ENCODE measurements around the gene ST7.
"Not testable (repeated sequence)": the region's sequence is repeated elsewhere in the genome, so short reads cannot be mapped to it uniquely, and the experiment has no call there.

ST7 gene

GRCh38 chr7:116950889-116951351 is 2.4 kb upstream of the ST7 start:
- DNase-seq (ENCODE audit: low read depth, low spot score): no peak

GRCh38 chr7:116951366-116952292 is 1.7 kb upstream of the ST7 start:
- no peak for DNase-seq (ENCODE audit: low read depth, low spot score)

DNA sequence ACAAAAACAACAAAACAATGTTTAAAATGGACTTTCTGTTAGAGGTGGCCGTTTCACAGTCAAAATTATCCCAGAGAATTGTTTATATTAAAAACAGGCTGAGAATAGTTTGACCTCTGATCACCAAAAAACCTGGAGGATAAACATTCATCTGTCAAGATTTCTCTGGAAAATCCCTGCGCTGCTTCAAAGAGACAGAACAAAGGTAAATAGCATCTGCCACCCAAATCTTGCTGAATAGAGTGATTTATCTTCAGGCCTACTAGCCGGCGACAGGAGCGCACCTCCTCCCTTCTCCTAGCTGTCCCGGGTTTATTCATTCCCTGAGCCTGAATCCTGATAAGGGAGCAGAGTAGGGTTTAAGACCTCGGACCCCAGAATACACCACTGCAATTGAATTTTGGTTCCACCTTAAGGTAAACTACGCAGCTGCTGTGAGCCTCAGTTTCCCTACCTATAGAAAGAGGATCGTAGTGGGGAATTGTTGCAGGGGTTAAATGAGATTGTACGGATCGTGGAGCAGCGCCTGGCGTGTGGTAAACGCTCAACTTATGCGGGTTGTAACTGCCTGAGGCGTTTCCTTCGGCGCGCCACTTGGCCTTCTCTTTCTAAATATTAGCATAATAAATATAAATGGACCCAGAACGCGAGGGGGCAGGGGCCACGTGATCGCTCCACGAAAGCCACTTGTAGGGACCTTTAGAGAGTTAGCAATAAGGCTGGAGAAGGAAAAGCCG is 498 bp upstream of the ST7 start:
- DNase-seq (ENCODE audit: low read depth, low spot score): no peak

GRCh38 chr7:116953906-116954838 is 871 bp downstream of the ST7 start:
- DNase-seq (ENCODE audit: low read depth, low spot score): peak; percentile 57

DNA sequence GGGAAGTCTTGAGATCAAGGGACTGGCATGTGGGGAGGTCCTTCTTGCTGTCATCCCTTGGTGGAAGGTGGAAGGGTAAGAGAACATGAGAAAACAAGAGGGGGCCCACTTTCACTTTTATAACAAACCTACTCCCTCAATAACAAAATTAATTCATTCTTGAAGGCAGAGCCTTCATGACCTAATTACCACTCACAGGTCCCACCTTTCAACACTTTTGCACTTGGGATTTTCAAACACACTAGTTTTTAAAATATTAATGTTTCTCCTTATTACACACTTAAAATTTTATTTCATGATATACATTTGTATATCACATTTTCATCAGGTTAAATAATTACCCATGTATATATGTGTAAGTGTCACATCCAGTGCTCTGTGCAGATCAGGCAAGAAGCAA is 2.0 kb downstream of the ST7 start:
- DNase-seq (ENCODE audit: low read depth, low spot score): no peak

GRCh38 chr7:116955801-116956476 is 2.6 kb downstream of the ST7 start:
- DNase-seq (ENCODE audit: low read depth, low spot score): no peak

GRCh38 chr7:116956477-116956804 is 3.1 kb downstream of the ST7 start:
- no peak for DNase-seq (ENCODE audit: low read depth, low spot score)

DNA sequence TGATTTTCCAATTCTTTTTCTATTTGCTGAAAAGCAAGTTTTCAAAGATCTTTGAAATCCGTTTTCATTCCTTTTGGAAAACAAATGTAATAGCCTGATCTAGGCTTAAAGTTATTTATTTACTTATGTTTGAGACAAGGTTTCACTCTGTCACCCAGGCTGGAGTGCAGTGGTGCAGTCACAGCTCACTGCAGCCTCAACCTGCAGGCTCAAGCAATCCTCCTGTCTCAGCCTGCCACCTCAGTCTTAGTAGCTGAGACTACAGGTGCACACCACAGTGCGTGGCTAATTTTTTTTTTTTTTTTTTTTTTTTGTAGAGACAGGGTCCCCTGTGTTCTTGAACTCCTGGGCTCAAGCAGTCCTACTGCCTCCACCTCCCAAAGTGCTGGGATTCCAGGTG is 4.6 kb downstream of the ST7 start:
- no peak for DNase-seq (ENCODE audit: low read depth, low spot score)

- DNase-seq (ENCODE audit: low read depth, low spot score): not testable (repeated sequence)
Observed at GRCh38 chr7:116961966-116962673, 8.8 kb downstream of the ST7 start.

DNA sequence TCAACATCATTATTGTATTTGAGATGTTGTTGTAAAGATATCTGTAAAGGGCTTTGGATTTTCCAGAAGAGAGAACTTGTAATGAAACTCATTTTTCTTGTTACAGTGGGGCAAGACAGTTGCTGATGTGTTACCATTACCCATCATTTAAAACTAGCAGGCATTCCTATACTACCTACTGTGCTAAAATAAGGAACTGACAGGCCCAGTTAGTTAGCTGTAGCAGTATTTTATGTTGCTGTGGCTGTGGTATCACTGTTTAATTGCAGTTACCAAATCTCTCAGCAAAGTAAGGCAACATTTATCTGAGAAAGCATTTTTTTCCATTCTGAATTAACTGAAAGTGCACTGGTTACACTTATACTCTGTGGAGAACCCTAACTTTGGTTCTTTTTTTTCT is 9.9 kb downstream of the ST7 start:
- no peak for DNase-seq (ENCODE audit: low read depth, low spot score)

DNA sequence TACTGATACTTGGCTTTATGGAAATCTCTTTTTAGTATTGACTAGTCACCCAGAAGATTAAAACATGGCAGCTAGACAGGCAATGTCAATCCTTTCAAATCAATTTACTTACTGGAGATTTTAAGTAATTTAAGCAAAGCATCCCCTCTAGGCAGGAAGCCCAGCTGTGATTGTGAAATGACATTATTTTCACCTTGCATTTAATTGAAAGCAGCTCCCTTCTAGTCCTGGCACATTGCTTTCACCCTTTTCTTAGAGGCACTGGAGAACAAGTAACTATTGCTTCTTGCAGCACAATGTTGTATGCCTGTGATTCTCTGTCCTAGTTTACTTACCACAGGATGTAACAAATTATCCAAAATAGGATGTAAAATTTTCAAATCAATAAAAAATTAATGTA is 13.3 kb downstream of the ST7 start:
- no peak for DNase-seq (ENCODE audit: low read depth, low spot score)

DNA sequence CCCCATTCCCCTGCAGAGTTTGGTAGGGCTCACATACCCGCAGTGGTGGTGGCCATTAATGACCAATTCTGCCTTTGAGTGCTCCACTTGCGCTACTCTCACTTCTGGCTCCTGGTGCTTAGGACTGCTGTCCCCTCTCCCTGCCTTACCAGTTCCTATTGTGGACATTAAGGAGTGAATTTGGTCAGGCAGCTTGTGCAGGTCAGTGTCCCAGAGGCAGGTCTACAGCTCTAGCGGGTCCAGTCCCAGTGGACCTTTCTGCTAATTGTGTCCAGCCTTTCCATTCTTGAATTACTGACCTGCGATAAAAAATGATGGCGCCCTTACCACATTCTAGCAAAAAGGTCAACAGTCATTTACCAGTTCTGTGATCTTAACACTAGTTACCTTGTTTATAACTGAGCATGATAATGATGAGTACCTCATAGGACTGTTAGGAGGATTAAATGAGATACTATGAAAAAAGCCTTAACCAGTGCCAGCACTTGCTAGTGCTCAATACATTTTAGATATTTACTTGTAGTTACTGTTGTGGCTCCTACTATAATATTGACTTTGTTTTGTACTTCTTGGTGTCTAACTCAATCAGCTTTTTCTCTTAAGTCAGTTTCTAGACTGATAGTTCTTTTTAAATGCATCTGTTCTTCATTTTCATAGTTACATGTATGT is 14.1 kb downstream of the ST7 start:
- DNase-seq (ENCODE audit: low read depth, low spot score): no peak

GRCh38 chr7:116967983-116968382 is 14.7 kb downstream of the ST7 start:
- DNase-seq (ENCODE audit: low read depth, low spot score): no peak

GRCh38 chr7:116968631-116969030 is 15.3 kb downstream of the ST7 start:
- no peak for DNase-seq (ENCODE audit: low read depth, low spot score)

DNA sequence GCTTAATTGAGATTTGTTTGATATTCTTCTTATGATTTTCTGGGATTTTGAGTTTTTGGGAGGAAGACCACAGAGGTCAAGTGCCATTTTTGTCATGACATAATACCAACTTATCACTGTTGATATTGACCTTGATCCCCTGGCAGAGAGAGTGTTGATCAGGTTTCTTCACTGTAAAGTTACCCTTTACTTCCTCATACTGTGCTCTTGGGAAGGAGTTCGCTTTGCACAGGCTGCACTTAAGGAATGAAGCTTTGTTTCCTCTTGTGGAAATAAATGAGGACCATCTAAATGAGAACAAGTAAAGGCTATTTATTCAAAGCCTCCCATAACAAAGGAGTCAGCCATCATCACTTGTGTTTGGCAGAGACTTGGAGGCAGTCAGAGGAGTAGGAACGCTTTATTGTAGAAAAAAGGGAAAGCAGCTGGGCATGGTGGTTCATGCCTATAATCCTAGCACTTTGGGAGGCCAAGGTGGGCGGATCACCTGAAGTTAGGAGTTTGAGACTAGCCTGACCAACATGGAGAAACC is 16.1 kb downstream of the ST7 start:
- DNase-seq (ENCODE audit: low read depth, low spot score): no peak

- DNase-seq (ENCODE audit: low read depth, low spot score): no peak
Observed at GRCh38 chr7:116970238-116970910, 17.1 kb downstream of the ST7 start.

GRCh38 chr7:116971153-116971552 is 17.9 kb downstream of the ST7 start:
- DNase-seq (ENCODE audit: low read depth, low spot score): not testable (repeated sequence)

DNA sequence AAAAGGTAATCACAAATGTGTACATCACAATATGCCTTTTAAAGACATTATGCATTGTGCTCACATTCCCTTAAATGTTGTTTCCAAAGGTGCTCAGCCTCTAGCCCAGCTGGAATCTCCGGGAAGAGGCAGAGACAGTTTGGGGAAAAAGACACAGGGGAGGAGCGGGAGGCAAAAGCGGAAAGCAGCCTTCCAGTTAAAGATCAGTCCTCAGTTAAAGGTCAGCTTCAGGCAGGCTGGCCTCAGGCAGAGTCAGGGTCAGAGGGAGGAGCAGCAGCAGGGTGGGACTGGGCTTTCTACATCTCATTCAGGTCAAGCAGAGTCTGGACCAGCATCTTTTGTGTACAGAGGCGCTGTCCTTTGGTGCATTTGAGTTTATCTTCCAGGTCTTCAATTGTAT is 18.6 kb downstream of the ST7 start:
- no peak for DNase-seq (ENCODE audit: low read depth, low spot score)

DNA sequence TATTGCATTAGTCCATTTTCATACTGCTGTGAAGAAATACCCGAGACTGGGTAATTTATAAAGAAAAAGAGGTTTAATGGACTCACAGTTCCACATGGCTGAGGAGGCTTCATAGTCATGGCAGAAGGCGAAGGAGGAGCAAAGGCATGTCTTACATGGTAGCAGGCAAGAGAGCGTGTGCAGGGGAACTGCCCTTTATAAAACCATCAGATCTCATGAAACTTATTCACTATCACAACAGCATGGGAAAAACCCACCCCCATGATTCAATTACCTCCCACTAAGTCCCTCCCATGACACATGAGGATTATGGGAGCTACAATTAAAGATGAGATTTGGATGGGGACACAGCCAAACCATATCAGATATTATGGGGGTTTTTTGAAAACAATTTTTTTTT is 21.7 kb downstream of the ST7 start:
- DNase-seq (ENCODE audit: low read depth, low spot score): not testable (repeated sequence)
